ENCODE data around the gene WFIKKN1. TPM values are rescaled to one million over a fixed set of nuclear protein-coding genes. Genes with fewer than 3 reads are reported as not detected.

WFIKKN1 gene
- total RNA-seq, 1 experiment from 2014 or later: 0.74 TPM

Other genes starting within 250 kb of the WFIKKN1 start
- gene PGAP6, start 249.0 kb upstream of the WFIKKN1 start, total RNA-seq (2014; rRNA removed; shearing (Covaris generic)): 150 and 161 TPM in 2 replicates
- 25.3 and 29.0 TPM in 2 replicates for gene NME4, start 233.8 kb upstream of the WFIKKN1 start, total RNA-seq (2014; rRNA removed; shearing (Covaris generic))
- 25.2 and 29.1 TPM in 2 replicates for gene DECR2, start 229.1 kb upstream of the WFIKKN1 start, total RNA-seq (2014; rRNA removed; shearing (Covaris generic))
- 5.2 and 9.5 TPM in 2 replicates for gene RAB11FIP3, start 205.3 kb upstream of the WFIKKN1 start, total RNA-seq (2014; rRNA removed; shearing (Covaris generic))
- gene CAPN15, start 103.3 kb upstream of the WFIKKN1 start, total RNA-seq (2014; rRNA removed; shearing (Covaris generic)): 161 and 180 TPM in 2 replicates
- 0.08 TPM in 1 of 2 replicates, not detected in the other for gene PRR35, start 70.6 kb upstream of the WFIKKN1 start, total RNA-seq (2014; rRNA removed; shearing (Covaris generic))
- 0.05 and 0.13 TPM in 2 replicates for gene NHLRC4, start 64.0 kb upstream of the WFIKKN1 start, total RNA-seq (2014; rRNA removed; shearing (Covaris generic))
- gene PIGQ, start 61.0 kb upstream of the WFIKKN1 start, total RNA-seq (2014; rRNA removed; shearing (Covaris generic)): 99.5 and 103 TPM in 2 replicates
- 54.2 and 58.2 TPM in 2 replicates for gene RAB40C, start 40.9 kb upstream of the WFIKKN1 start, total RNA-seq (2014; rRNA removed; shearing (Covaris generic))
- 278 and 290 TPM in 2 replicates for gene METTL26, start 5.3 kb downstream of the WFIKKN1 start, total RNA-seq (2014; rRNA removed; shearing (Covaris generic))
- 198 and 209 TPM in 2 replicates for gene MCRIP2, start 10.8 kb downstream of the WFIKKN1 start, total RNA-seq (2014; rRNA removed; shearing (Covaris generic))
- gene WDR90, start 18.4 kb downstream of the WFIKKN1 start, total RNA-seq (2014; rRNA removed; shearing (Covaris generic)): 162 and 168 TPM in 2 replicates
- gene RHOT2, start 37.1 kb downstream of the WFIKKN1 start, total RNA-seq (2014; rRNA removed; shearing (Covaris generic)): 209 and 211 TPM in 2 replicates
- gene RHBDL1, start 44.7 kb downstream of the WFIKKN1 start, total RNA-seq (2014; rRNA removed; shearing (Covaris generic)): 7.8 and 8.2 TPM in 2 replicates
- 258 and 295 TPM in 2 replicates for gene STUB1, start 49.4 kb downstream of the WFIKKN1 start, total RNA-seq (2014; rRNA removed; shearing (Covaris generic))
- gene JMJD8, start 53.3 kb downstream of the WFIKKN1 start, total RNA-seq (2014; rRNA removed; shearing (Covaris generic)): 154 and 176 TPM in 2 replicates
- 5.9 and 6.2 TPM in 2 replicates for gene WDR24, start 59.4 kb downstream of the WFIKKN1 start, total RNA-seq (2014; rRNA removed; shearing (Covaris generic))
- gene FBXL16, start 74.8 kb downstream of the WFIKKN1 start, total RNA-seq (2014; rRNA removed; shearing (Covaris generic)): 0.29 and 1.5 TPM in 2 replicates
- 82.2 and 108 TPM in 2 replicates for gene METRN, start 84.1 kb downstream of the WFIKKN1 start, total RNA-seq (2014; rRNA removed; shearing (Covaris generic))
- gene ANTKMT, start 90.2 kb downstream of the WFIKKN1 start, total RNA-seq (2014; rRNA removed; shearing (Covaris generic)): 123 and 151 TPM in 2 replicates
- 22.9 and 30.6 TPM in 2 replicates for gene CCDC78, start 95.5 kb downstream of the WFIKKN1 start, total RNA-seq (2014; rRNA removed; shearing (Covaris generic))
- gene HAGHL, start 96.1 kb downstream of the WFIKKN1 start, total RNA-seq (2014; rRNA removed; shearing (Covaris generic)): 63.0 and 80.8 TPM in 2 replicates
- 68.4 and 80.0 TPM in 2 replicates for gene CIAO3, start 110.0 kb downstream of the WFIKKN1 start, total RNA-seq (2014; rRNA removed; shearing (Covaris generic))
- gene MSLN, start 129.7 kb downstream of the WFIKKN1 start, total RNA-seq (2014; rRNA removed; shearing (Covaris generic)): 3.9 and 8.3 TPM in 2 replicates
- 147 and 148 TPM in 2 replicates for gene RPUSD1, start 157.4 kb downstream of the WFIKKN1 start, total RNA-seq (2014; rRNA removed; shearing (Covaris generic))
- gene CHTF18, start 157.6 kb downstream of the WFIKKN1 start, total RNA-seq (2014; rRNA removed; shearing (Covaris generic)): 121 and 145 TPM in 2 replicates
- gene GNG13, start 169.7 kb downstream of the WFIKKN1 start, total RNA-seq (2014; rRNA removed; shearing (Covaris generic)): not detected in 2 replicates